Measurements from ENCODE around the gene CAMTA1.

The CAMTA1 gene

DNA sequence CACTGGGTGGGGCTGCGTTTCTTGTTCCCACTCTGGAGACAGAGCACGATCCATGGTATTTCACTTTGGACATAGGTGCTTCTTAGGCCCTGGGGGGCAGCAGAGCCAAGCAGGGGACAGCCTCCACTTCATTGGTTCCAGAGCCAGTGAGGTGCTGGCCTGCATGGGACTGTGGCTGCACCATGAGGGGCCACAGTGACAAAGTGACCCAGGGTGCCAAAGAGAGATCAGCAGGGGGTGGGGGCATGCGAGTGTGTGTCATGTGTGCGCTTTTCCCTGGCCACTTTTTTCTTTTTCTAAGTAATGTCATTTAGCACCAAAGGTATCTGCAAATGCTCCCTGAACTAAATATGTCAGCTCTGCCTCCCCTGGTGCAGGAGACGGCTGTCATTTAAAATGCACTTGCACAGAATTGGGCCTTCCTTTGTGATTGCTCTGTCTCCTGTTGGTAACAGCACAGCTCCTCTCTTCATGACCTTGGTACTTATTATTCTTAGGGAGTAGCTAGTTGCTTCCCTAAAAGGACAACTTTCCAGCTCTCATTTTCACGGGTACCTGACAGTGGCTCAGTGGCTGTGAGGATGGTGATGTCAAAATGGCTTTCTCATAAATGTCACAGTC lies 910.4 kb downstream of the CAMTA1 start:
- H3K4me3 ChIP-seq (ENCODE audit: low read depth, low read length) = no peak overlapping the region
- TF ChIP-seq, protein P1, sequence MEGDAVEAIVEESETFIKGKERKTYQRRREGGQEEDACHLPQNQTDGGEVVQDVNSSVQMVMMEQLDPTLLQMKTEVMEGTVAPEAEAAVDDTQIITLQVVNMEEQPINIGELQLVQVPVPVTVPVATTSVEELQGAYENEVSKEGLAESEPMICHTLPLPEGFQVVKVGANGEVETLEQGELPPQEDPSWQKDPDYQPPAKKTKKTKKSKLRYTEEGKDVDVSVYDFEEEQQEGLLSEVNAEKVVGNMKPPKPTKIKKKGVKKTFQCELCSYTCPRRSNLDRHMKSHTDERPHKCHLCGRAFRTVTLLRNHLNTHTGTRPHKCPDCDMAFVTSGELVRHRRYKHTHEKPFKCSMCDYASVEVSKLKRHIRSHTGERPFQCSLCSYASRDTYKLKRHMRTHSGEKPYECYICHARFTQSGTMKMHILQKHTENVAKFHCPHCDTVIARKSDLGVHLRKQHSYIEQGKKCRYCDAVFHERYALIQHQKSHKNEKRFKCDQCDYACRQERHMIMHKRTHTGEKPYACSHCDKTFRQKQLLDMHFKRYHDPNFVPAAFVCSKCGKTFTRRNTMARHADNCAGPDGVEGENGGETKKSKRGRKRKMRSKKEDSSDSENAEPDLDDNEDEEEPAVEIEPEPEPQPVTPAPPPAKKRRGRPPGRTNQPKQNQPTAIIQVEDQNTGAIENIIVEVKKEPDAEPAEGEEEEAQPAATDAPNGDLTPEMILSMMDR (IDR thresholded peaks at IDR 0.05; ENCODE audit: borderline replicate concordance, insufficient read depth, low read depth, low read length) = no peak

DNA sequence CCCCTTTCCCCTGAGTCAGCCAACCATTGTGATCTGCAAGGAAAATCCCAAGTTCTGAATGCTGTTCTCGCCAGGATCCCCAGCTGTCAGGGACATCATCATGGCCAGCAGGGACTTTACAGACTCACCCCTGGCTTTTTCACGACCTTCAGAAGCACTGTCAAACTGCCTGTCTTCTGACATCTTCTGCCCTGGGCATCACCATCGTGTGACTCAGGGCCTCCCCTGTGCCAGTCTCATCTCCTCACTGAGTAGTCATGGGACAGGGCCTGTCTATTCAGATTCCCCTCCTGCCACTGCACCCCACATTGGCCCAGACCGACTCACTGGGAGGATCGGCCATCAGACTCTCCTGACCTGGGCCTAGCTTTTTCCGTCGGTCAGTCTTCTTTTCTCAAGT lies 913.4 kb downstream of the CAMTA1 start:
- no peak overlapping the region for H3K4me3 ChIP-seq (ENCODE audit: low read depth, low read length)
- TF ChIP-seq, protein P1 (IDR thresholded peaks at IDR 0.05; ENCODE audit: borderline replicate concordance, insufficient read depth, low read depth, low read length) = no peak

DNA sequence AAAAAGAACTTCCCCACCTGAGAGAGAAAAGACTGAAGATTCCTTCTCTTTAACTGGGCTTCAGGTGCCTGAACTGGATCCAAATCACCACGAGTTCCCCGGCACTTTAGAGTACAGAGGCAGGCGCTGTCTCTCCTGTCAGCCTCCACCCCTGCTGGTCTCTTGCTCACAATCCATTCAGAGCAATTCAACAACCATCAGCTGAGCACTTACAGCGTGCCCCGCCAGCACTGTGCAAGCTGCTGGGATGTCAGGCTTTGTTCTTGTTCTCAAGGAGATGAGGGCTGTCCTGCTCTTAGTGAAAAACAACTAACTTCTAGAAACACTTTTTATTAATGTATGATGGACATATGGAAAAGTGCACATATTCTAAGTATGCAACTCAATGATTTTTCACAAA lies 917.1 kb downstream of the CAMTA1 start:
- H3K4me3 ChIP-seq (ENCODE audit: low read depth, low read length) = no peak overlapping the region
- TF ChIP-seq, protein P1 (IDR thresholded peaks at IDR 0.05; ENCODE audit: borderline replicate concordance, insufficient read depth, low read depth, low read length) = no peak

DNA sequence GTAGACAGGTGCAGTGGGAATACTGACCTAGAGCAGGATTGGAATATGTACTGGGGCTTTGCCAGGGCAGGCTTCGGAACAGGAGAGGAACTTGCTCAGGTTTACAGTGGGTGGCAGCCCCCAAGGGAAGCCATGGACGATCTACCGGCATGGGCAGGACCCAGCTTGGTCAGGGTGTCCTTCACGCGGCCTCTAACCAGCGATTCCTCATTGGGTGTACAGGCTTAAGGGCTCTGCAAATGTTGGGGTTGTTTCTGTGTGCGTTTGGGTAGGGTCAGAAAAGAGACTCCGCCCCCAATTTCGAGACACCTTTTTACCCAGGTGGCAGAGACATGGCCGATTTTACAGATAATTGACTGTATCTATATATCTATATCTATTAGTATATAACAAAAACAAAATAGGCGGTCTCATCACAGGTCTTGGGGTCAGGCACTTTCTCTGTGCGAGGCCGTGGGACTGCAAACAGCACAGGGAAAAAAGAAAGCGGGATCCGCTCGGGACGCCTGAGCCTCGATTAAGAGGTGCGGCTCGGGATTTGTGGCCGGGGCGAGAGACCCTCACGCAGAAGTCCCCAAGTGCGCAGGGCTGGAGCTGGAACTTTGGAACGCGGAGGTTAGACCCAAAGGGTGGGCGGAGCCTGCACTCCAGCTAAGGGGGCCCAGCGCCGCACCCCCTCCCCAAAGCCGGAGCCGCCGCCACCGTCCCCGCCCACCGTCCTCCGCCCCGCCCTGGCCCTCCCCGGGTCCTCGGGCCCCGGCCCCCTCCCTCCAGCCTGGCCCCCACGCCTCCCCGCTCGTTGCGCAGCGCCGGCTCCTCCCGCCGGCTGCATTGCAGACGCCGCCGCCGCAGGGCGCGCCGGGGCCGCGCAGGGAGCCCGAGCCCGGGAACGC lies 918.3 kb downstream of the CAMTA1 start:
- no peak overlapping the region for H3K4me3 ChIP-seq (ENCODE audit: low read depth, low read length)
- TF ChIP-seq, protein P1 (IDR thresholded peaks at IDR 0.05; ENCODE audit: borderline replicate concordance, insufficient read depth, low read depth, low read length) = no peak

DNA sequence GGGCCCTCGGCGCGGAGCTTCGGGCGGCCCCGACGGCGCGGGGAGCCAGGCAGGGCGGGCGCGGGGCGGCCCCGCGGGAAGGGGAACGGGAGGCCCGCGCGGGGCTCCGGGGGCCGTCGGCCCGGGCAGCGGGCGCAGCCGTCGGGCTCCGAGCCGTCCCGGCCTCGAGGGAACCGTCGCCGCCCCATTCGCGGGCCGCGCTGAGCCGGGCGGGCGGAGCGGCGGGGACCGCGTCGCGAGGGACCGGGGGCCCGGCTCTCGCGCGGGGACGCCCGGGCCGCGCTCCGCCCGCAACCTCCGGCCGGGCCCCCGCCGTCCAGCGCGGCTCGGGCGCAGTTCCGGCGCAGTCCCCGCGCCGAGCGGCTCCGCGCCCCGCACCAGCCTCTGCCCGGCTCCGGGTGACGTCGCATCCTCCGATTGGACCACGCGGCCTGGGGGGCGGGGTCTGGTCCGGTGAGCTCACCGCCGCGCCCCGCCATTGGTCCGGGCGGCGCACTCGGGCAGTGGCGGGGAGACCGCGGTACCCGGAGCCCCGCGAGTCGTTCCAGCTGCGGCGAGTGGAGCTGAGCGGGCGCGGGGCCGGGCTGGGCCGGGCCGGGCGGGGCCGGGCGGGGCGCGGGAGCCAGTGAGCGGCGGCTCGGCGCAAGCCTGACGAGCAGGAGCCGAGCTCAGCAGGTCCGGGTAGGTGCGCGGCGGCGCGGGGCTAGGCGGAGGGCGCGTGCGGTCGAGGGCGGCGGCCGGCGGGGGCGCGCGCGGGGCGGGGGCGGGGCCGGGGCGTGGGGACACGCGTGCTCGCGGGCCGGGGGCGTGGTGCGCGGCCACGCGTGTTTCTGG lies 919.2 kb downstream of the CAMTA1 start:
- no peak overlapping the region for H3K4me3 ChIP-seq (ENCODE audit: low read depth, low read length)
- TF ChIP-seq, protein P1 (IDR thresholded peaks at IDR 0.05; ENCODE audit: borderline replicate concordance, insufficient read depth, low read depth, low read length) = no peak

DNA sequence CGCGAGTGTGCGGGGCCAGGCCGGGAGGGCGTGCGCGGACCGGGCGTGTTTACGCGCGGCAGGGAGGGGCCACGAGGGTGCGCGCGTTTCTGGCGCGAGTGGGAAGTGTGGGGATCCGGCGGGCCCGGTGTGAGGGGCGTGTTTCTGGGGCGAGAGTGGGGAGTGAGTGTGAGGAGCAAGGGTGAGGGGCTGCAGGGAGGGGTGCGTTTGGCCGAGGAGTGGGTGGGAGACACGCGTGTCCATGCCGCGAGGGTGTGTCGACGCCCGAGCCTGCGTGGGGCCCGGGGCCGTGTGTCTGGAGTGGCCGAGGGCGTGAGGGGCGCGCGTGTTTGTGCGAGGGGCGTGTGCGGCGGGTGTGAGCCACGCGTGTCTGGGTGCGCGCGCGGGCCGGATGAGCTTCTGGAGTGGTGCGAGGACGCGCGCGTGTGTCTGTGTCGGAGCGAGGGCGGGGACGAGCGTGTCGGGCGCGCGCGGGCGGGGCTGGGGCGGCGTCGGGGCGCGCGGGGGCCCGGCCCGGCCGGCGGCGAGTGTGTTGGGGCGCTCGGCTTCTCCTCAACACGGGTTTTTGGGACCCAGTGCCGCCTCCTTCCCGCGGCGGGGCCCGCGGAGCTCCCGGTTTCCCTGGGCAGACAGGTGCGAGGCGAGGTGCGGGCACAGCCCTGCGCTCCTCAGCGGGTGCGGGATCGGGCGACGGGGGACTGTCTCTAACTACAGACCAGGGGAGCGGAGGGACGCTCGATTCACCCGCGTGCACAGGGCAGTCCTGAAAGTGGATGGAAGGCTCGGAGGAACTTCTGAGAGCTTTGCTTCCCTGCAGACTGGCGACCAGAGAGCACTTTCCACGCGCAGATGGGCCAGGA lies 920.0 kb downstream of the CAMTA1 start:
- TF ChIP-seq, protein P1 (IDR thresholded peaks at IDR 0.05; ENCODE audit: borderline replicate concordance, insufficient read depth, low read depth, low read length) = no peak

More for the DNA sequence above, 920.0 kb downstream of the CAMTA1 start:
- H3K4me3 ChIP-seq (ENCODE audit: low read depth, low read length) = no peak overlapping the region
